Omental fat pad (tissue), 4 donors: ENCODE data around the gene CACNA2D4. TPM values are rescaled to one million over a fixed set of nuclear protein-coding genes. Genes with fewer than 3 reads are reported as not detected.

ENCODE experiments used
- ATAC-seq: fragments of 150-250 bp; one replicate; pipeline ENCODE4 v1.9.1; 2016; ENCODE audit warnings: mild to moderate bottlenecking, moderate library complexity; ENCODE audit not compliant: low FRiP score
- DNase-seq: peaks from one replicate; pipeline ENCODE4 v3.0.0-alpha.2; 2019; ENCODE audit warnings: low spot score
- total RNA-seq, 4 donors: library from RNA; depleted of rRNA; stranded (reverse); fragments of >200 nt; gene quantifications; one replicate each; pipeline ENCODE4 v1.1.0, GENCODE V29; 2016
- TF ChIP-seq, protein P1 (sequence below), 3 donors: fragments of 450-650 bp; IDR thresholded peaks; one replicate each; pipeline ENCODE4 v1.5.1; 2016 to 2017; ENCODE audit warnings: antibody characterized with exemption in 3 of 3, mild to moderate bottlenecking in 3 of 3, moderate library complexity in 2 of 3

Gene CACNA2D4
- total RNA-seq, 4 donors from 2014 or later = 3.9 to 13.0 (median 6.8) TPM

DNA sequence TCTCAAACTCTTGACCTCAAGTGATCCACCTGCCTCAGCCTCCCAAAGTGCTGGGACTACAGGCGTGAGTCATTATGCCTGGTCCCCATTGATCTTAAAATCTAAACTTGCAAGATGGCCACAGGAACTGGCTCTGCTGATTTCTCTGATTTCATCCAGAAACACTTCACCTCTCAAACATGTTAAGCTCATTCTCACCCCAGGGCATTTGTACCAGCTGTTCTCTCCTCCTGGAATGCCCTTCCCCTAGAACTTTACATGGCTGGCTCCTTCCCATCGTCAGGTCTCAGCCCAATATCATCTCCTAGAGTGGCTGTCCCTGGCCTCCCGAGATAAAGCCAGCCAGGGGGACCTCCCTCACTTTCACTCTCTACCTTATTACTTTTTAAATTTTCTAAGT, 103.3 kb downstream of the CACNA2D4 start:
- no peak for ATAC-seq
- no peak for DNase-seq
- TF ChIP-seq, protein P1, sequence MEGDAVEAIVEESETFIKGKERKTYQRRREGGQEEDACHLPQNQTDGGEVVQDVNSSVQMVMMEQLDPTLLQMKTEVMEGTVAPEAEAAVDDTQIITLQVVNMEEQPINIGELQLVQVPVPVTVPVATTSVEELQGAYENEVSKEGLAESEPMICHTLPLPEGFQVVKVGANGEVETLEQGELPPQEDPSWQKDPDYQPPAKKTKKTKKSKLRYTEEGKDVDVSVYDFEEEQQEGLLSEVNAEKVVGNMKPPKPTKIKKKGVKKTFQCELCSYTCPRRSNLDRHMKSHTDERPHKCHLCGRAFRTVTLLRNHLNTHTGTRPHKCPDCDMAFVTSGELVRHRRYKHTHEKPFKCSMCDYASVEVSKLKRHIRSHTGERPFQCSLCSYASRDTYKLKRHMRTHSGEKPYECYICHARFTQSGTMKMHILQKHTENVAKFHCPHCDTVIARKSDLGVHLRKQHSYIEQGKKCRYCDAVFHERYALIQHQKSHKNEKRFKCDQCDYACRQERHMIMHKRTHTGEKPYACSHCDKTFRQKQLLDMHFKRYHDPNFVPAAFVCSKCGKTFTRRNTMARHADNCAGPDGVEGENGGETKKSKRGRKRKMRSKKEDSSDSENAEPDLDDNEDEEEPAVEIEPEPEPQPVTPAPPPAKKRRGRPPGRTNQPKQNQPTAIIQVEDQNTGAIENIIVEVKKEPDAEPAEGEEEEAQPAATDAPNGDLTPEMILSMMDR (IDR thresholded peaks at IDR 0.05) = no peak

DNA sequence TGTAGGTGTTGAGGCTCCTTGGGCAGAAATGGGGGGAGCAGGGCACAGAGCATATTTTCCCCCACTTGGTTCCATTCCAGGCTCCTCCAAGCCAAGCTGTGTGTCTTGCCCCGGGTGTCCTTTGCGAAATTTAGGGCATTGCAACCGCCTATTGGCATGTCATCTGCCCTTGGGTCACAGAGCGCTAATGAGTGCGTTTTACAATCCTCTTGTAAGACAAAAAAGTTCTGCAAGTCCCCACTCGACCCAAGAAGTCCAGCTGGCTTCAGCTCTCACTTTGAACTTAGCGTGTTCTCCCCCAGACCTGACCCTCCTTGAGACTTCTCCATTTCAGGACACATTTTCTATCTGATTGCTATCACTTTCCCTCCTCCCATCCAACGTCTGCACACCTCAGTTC, 104.2 kb downstream of the CACNA2D4 start:
- no peak for DNase-seq
- TF ChIP-seq, protein P1 (IDR thresholded peaks at IDR 0.05) = no peak
- ATAC-seq = no peak

DNA sequence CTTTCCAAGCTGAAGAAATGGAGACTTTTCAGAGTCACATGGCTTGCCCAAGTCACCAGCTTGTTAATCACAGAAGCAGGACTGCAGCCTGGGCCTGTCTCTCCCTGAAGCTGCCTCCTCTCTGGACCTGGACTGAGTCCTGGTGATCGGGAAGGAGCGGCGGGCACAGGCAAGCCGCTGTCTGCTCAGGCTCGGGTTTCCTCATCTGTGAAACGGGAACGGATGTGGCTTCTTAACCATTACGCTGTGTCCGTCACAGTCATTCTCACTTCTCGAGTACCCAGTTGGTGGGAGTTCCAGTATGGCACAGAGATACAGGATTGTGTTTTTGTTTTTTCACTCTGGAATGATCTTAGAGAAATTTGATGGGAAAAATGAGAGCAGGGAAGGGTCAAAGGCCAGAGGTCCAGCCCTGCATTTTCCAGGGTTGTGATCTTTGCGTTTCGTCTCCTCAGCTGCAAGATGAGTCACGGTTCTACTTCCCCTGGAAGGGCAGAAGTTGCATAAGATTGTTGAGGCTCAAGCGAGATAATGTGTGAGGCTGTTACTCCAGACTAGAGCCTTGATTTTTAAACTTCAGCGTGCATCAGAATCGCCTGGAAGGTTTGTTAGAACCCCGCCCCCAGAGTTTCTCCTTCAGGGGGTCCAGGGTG, 105.7 kb downstream of the CACNA2D4 start:
- TF ChIP-seq, protein P1 (IDR thresholded peaks at IDR 0.05) = no peak

DNA sequence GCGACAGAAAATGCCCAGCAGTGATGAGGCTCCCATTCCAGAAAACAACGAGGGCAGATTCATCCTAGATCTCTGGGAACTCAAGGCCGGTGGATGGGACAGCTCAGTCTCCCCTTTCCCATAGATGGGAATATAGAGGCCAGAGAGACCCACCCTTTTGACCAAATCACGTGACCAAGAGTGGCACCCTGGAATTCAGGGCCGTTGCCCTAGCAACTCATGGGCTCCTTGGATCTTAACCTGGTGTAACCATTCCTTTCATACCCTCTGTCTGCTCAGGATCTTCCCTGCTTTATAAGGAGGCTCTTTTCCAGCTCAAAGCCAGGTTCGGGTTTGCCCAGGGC, 106.5 kb downstream of the CACNA2D4 start:
- TF ChIP-seq, protein P1 (IDR thresholded peaks at IDR 0.05) = no peak
- ATAC-seq = no peak
- DNase-seq = no peak

More for the DNA sequence above, 105.7 kb downstream of the CACNA2D4 start:
- DNase-seq (no peak), ATAC-seq (peak; percentile 60)

DNA sequence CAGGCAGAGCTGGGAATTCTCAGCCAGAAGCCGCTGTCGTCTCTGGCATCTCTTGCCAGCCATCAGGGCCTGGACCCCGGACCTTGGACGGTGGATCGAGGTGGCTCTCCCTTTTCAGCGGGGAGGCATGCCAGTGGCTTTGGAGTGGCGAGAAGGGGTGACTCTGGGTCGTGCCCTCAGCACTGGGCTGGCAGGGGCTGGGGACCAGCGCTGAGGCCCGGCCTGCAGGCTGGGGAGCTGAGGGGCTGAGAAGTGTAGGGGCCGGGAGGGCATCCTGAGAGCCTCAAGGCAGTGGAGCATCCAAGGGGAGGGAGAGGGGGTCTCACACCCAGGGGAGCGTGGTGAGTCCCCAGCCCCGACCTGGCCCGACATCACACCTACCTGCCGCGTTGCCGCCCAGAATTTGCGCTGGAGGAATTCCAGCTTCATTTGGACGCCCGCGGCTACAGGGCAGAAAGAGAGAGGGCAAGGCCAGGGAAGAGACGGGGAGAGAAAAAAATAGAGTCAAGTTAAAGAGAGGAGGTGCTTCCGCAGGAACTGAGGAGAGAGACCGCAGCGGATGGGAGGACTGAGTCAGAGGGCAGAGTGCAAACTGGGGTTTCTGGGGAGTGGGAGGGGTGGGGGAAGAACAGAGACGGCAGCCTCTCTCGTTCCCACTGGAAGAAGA, 107.0 kb downstream of the CACNA2D4 start:
- no peak for DNase-seq
- TF ChIP-seq, protein P1 (IDR thresholded peaks at IDR 0.05) = no peak
- ATAC-seq = no peak

DNA sequence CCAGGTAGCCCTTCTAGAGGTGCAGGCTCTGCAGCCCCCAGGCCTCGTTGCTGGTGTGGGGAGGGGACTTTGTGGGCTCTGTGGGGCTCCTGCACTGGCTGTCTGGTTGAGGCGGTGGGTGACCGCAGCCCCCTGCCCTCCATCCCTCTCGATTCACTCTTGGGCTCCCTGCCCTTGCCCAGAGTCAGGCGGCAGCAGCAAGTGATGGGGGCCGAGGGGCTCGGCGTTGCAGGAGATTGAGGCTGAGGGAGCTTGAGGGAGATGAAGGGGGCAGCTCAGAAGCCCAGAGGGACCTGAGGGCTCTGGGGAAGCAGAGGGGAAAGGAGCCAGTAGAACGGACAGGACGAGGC, 107.5 kb downstream of the CACNA2D4 start:
- ATAC-seq = no peak
- TF ChIP-seq, protein P1 (IDR thresholded peaks at IDR 0.05) = no peak

More for the DNA sequence above, 107.5 kb downstream of the CACNA2D4 start:
- DNase-seq = no peak
